Panc1 (cell line): ENCODE measurements around the gene CCL26. TPM values are rescaled to one million over a fixed set of nuclear protein-coding genes. Genes with fewer than 3 reads are reported as not detected.

Source experiments
- ATAC-seq: fragments of 200-7000 bp; cut with Tn5 transposase; 2 replicates; pipeline ENCODE4 v1.9.1; 2020; ENCODE audit warnings: mild to moderate bottlenecking, moderate library complexity
- BruUV-seq: library from RNA; stranded (reverse); fragments of 400-500 nt; replicated peaks from 2 replicates; lab custom pipeline; 2021; lab: Mats Ljungman, UMichigan
- CTCF ChIA-PET: fragments of 300-600 bp; sonication (Branson Sonifier 250); formaldehyde crosslinking; loops from one replicate; lab custom pipeline; 2022; ENCODE audit warnings: antibody characterized with exemption; lab: Charles Lee
- POLR2A ChIA-PET: fragments of 300-600 bp; sonication (Branson Sonifier 250); formaldehyde crosslinking; loops from one replicate; lab custom pipeline; 2022; ENCODE audit warnings: antibody characterized with exemption; lab: Charles Lee
- DNase-seq: peaks from one replicate; pipeline ENCODE4 v3.0.0-alpha.2; 2010; ENCODE audit warnings: low read depth, low spot score
- H3K27ac ChIP-seq: 2 replicates; pipeline ENCODE4 v1.5.1; 2011; ENCODE audit warnings: mild to moderate bottlenecking, low read length, inconsistent platforms
- H3K27me3 ChIP-seq: fragments of 200-500 bp; sonication (Bioruptor generic); 2 replicates; pipeline ENCODE4 v1.6.0; 2014; ENCODE audit warnings: low read length, inconsistent platforms; ENCODE audit not compliant: control insufficient read depth, insufficient read depth
- H3K36me3 ChIP-seq: fragments of 200-500 bp; sonication (Bioruptor generic); 2 replicates; pipeline ENCODE4 v1.5.1; 2014; ENCODE audit warnings: inconsistent platforms, mild to moderate bottlenecking, low read length, moderate library complexity; ENCODE audit not compliant: control insufficient read depth, insufficient read depth
- H3K4me1 ChIP-seq: 2 replicates; pipeline ENCODE4 v1.5.1; 2011; ENCODE audit warnings: inconsistent platforms, mild to moderate bottlenecking, low read length, moderate library complexity; ENCODE audit not compliant: control insufficient read depth, insufficient read depth
- H3K4me3 ChIP-seq, 2 experiments: 2 replicates each; pipeline ENCODE4 v1.5.1; 2011 to 2012; ENCODE audit warnings: low read depth in 2 of 2, low read length in 2 of 2, mild to moderate bottlenecking in 2 of 2, inconsistent platforms in 1 of 2, moderate library complexity in 1 of 2
- H3K9me3 ChIP-seq: fragments of 200-500 bp; sonication (Bioruptor generic); 2 replicates; pipeline ENCODE4 v1.5.1; 2014; ENCODE audit warnings: low read depth, mild to moderate bottlenecking, inconsistent platforms, low read length, moderate library complexity; ENCODE audit not compliant: control insufficient read depth, insufficient read depth
- CTCF ChIP-seq: fragments of 450-650 bp; IDR thresholded peaks from 2 replicates; pipeline ENCODE4 v1.5.1; 2017; ENCODE audit warnings: mild to moderate bottlenecking
- POLR2AphosphoS5 ChIP-seq: IDR thresholded peaks from 2 replicates; pipeline ENCODE4 v1.6.1; 2012; ENCODE audit warnings: mild to moderate bottlenecking, low read depth, low read length, moderate library complexity
- REST ChIP-seq, 2 experiments: IDR thresholded peaks; 2 replicates each; pipeline ENCODE4 v1.6.1; 2011 to 2012; ENCODE audit warnings: low read depth in 2 of 2, control low read depth in 1 of 2, low read length in 1 of 2, mild to moderate bottlenecking in 1 of 2, moderate library complexity in 1 of 2; ENCODE audit not compliant: insufficient read depth in 1 of 2
- SIN3A ChIP-seq: IDR thresholded peaks from 2 replicates; pipeline ENCODE4 v1.6.1; 2012; ENCODE audit warnings: low read depth, mild to moderate bottlenecking, low read length, moderate library complexity, borderline replicate concordance; ENCODE audit not compliant: insufficient read depth
- TCF7L2 ChIP-seq: IDR thresholded peaks from 2 replicates; pipeline ENCODE4 v1.6.1; 2011; ENCODE audit warnings: mild to moderate bottlenecking, low read depth, low read length, inconsistent platforms
- in situ Hi-C: cut with HindIII; loops from 2 replicates; pipeline ENCODE4 v1.10.0; 2016; ENCODE audit warnings: low sequenced_read_pairs, low pct_unique_long_range_greater_than_20kb
- intact Hi-C: fragments of 100-400 bp; cut with micrococcal nuclease; formaldehyde crosslinking; loops from one replicate; pipeline ENCODE4 v1.10.0; 2022; ENCODE audit not compliant: unreplicated experiment
- total RNA-seq: library from RNA; stranded (reverse); gene quantifications from one replicate; pipeline ENCODE4 v1.2.1, GENCODE V29; 2021; ENCODE audit not compliant: unreplicated experiment

Gene CCL26
- total RNA-seq, 1 experiment from 2014 or later = not detected

- TF ChIP-seq CTCF = no peak
- TF ChIP-seq TCF7L2 = no peak
- no peak for TF ChIP-seq REST (IDR thresholded peaks at IDR 0.05; ENCODE audit: insufficient read depth in 1 of 2, low read depth in 2 of 2, low read length in 1 of 2)
- no peak for TF ChIP-seq SIN3A
- TF ChIP-seq POLR2AphosphoS5 = no peak
- in situ Hi-C loops (no loop called here), intact Hi-C loops (no loop called here)
- no TSS peak for BruUV-seq
- Histone ChIP-seq H3K36me3 (no peaks in the 10 kb centered on the region), H3K27me3 (no peaks in the 10 kb centered on the region), H3K9me3 (no peaks in the 10 kb centered on the region), H3K27ac (no peak overlapping the region), H3K4me1 (no peaks in the 10 kb centered on the region), H3K4me3 (no peak overlapping the region)
- ATAC-seq = no peak
- no peak for DNase-seq
- ChIA-PET CTCF (no interaction called here), POLR2A (no interaction called here)
Measured at GRCh38 chr7:75819711-75820110, 47.7 kb upstream of the CCL26 start.

- POLR2A ChIA-PET = no interaction called here
- ATAC-seq = no peak
- Histone ChIP-seq H3K27me3 (no peaks in the 10 kb centered on the region), H3K36me3 (no peaks in the 10 kb centered on the region), H3K4me3 (no peak overlapping the region), H3K4me1 (no peaks in the 10 kb centered on the region), H3K9me3 (no peaks in the 10 kb centered on the region), H3K27ac (no peak overlapping the region)
- intact Hi-C loops = no loop called here
- BruUV-seq = no TSS peak
- TF ChIP-seq REST (IDR thresholded peaks at IDR 0.05; ENCODE audit: insufficient read depth in 1 of 2, low read depth in 2 of 2, low read length in 1 of 2) (no peak), CTCF (no peak), TCF7L2 (no peak), SIN3A (no peak), POLR2AphosphoS5 (no peak)
- in situ Hi-C loops = no loop called here
- CTCF ChIA-PET = no interaction called here
- DNase-seq = no peak
Measured at GRCh38 chr7:75818472-75818871, 46.5 kb upstream of the CCL26 start.
